ENCODE results near the gene MIGA2.

MIGA2 gene

GRCh38 chr9:129113645-129114304, 77.3 kb downstream of the MIGA2 start:
- no peak overlapping the region for H3K27ac ChIP-seq
- no peaks in the 10 kb centered on the region for H3K27me3 ChIP-seq (ENCODE audit: control insufficient read depth, insufficient read depth, low read length)
- TF ChIP-seq, protein P1, sequence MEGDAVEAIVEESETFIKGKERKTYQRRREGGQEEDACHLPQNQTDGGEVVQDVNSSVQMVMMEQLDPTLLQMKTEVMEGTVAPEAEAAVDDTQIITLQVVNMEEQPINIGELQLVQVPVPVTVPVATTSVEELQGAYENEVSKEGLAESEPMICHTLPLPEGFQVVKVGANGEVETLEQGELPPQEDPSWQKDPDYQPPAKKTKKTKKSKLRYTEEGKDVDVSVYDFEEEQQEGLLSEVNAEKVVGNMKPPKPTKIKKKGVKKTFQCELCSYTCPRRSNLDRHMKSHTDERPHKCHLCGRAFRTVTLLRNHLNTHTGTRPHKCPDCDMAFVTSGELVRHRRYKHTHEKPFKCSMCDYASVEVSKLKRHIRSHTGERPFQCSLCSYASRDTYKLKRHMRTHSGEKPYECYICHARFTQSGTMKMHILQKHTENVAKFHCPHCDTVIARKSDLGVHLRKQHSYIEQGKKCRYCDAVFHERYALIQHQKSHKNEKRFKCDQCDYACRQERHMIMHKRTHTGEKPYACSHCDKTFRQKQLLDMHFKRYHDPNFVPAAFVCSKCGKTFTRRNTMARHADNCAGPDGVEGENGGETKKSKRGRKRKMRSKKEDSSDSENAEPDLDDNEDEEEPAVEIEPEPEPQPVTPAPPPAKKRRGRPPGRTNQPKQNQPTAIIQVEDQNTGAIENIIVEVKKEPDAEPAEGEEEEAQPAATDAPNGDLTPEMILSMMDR (IDR thresholded peaks at IDR 0.05), result no peak
- no peaks in the 10 kb centered on the region for H3K9me3 ChIP-seq (ENCODE audit: control insufficient read depth, low read length)
- no peaks in the 10 kb centered on the region for H3K4me1 ChIP-seq
- no peak overlapping the region for H2AFZ ChIP-seq
- H3K79me2 ChIP-seq, result peaks cover 17% of the 10 kb centered on the region
- no peak overlapping the region for H3K9ac ChIP-seq
- H3K4me2 ChIP-seq (ENCODE audit: low read length), result no peak overlapping the region
- no peak overlapping the region for H3K4me3 ChIP-seq (ENCODE audit: low read depth, low read length)
- H3K36me3 ChIP-seq (ENCODE audit: control insufficient read depth, insufficient read depth, low read length), result no peaks in the 10 kb centered on the region

DNA sequence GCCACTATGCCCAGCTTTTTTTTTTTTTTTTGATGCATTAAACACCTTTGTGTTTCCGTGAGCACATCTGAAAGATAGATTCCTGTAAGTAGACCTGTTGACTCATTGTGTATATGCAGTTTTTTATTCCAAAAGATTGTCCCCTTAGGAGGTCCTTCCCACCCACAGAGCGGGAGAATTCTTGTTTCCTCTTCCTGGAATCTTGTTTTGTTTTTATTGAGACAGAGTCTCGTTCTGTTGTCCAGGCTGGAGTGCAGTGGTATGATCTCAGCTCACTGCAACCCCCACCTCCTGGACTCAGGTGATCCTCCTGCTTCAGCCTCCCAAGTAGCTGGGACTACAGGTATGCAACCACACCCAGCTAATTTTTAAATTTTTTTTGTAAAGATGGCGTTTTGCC, 82.4 kb downstream of the MIGA2 start:
- Histone ChIP-seq H3K79me2 (peaks cover 13% of the 10 kb centered on the region), H3K27me3 (ENCODE audit: control insufficient read depth, insufficient read depth, low read length) (no peaks in the 10 kb centered on the region), H3K4me1 (no peaks in the 10 kb centered on the region), H2AFZ (no peak overlapping the region), H3K4me3 (ENCODE audit: low read depth, low read length) (no peak overlapping the region), H3K4me2 (ENCODE audit: low read length) (no peak overlapping the region), H3K9ac (no peak overlapping the region), H3K27ac (no peak overlapping the region), H3K36me3 (ENCODE audit: control insufficient read depth, insufficient read depth, low read length) (no peaks in the 10 kb centered on the region), H3K9me3 (ENCODE audit: control insufficient read depth, low read length) (no peaks in the 10 kb centered on the region)
- TF ChIP-seq, protein P1 (IDR thresholded peaks at IDR 0.05), result no peak

DNA sequence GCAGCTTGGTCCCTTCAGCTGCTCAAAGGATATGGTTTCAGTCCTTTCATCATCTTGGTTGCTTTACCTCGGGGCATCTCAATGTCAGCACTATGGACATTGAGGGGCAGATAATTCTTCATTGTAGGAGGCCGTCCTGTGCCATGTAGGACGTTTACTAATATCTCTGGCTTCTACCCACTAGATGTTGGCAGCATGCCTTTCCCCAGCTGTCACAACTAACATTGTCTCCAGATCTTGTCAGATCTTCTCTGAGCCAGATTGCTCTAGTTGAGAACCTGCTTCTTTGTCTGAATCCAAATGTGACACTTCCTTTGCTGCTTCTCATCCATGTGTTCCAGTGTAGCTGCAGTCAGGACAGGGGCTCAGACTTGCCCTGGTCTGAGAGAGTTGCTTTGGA, 85.1 kb downstream of the MIGA2 start:
- no peak overlapping the region for H3K9ac ChIP-seq
- no peak overlapping the region for H3K27ac ChIP-seq
- H3K4me1 ChIP-seq, result peaks cover 3% of the 10 kb centered on the region
- TF ChIP-seq, protein P1 (IDR thresholded peaks at IDR 0.05), result no peak
- no peaks in the 10 kb centered on the region for H3K36me3 ChIP-seq (ENCODE audit: control insufficient read depth, insufficient read depth, low read length)
- H2AFZ ChIP-seq, result no peak overlapping the region
- H3K27me3 ChIP-seq (ENCODE audit: control insufficient read depth, insufficient read depth, low read length), result no peaks in the 10 kb centered on the region
- no peak overlapping the region for H3K4me2 ChIP-seq (ENCODE audit: low read length)
- no peaks in the 10 kb centered on the region for H3K9me3 ChIP-seq (ENCODE audit: control insufficient read depth, low read length)
- peaks cover 10% of the 10 kb centered on the region for H3K79me2 ChIP-seq
- H3K4me3 ChIP-seq (ENCODE audit: low read depth, low read length), result no peak overlapping the region
